GM11168 (cell line): Measurements from ENCODE around the gene ENTHD1.

Experiments
- in situ Hi-C: fragments of 300-500 bp; cut with MboI; formaldehyde crosslinking; loops from one replicate; pipeline ENCODE4 v1.12.0; 2022; ENCODE audit warnings: low sequenced_read_pairs; ENCODE audit not compliant: unreplicated experiment

ENTHD1 gene

GRCh38 chr22:39703091-39703490 lies 190.5 kb downstream of the ENTHD1 start:
- in situ Hi-C loops: no loop called here

DNA sequence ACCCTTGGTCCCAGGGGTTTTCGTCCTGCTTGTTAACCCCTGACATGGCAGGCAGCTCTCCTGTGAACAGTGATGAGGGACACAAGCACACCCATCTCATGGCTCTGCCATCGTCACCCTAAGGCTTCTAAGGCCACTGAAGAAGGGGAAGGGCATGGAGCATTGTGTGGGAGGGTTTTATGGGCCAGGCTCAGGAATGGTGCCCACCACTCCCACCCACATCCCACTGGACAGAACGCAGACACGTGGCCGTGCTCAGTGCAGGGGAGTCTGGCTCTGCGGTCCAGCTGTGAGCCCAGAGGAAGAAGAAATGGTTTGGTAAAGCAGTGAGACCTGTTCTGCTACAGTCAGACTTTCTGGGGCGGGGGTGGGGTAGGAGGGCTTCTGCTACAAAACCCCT lies 193.0 kb downstream of the ENTHD1 start:
- in situ Hi-C loops: no loop called here

- in situ Hi-C loops: no loop called here
These were observed 193.8 kb downstream of the ENTHD1 start for GRCh38 chr22:39699631-39700360.

DNA sequence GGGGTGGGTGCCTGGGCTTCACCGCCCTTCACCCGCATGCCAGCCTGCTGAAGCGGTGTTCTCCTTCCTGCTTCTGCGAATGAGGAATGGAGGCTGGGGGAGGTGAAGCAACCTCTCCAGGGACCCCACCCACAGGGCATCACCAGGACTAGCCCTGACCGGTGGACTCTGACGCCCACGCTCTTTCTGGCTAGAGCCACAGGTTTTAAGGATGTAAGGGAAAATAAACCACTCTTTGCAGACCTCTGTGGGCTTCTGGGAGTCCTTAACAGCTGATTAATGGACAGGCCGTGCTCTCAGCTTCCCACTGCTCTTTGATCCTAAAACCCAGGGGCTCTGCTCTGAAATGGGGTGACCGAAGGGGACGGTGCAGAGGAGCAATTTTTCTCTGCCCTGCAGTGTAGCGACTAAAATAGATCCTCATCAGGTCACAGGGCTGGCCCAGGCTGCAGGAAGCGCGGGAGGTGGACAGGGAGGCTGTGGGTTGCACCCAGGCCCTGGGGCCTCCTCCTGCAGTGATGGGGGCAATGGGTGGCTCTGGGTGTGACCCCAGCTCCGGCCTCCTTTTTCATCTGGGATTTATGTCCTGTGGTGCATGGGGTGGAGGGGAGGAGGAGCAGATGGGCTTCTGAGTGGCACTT lies 195.7 kb downstream of the ENTHD1 start:
- in situ Hi-C loops: no loop called here

DNA sequence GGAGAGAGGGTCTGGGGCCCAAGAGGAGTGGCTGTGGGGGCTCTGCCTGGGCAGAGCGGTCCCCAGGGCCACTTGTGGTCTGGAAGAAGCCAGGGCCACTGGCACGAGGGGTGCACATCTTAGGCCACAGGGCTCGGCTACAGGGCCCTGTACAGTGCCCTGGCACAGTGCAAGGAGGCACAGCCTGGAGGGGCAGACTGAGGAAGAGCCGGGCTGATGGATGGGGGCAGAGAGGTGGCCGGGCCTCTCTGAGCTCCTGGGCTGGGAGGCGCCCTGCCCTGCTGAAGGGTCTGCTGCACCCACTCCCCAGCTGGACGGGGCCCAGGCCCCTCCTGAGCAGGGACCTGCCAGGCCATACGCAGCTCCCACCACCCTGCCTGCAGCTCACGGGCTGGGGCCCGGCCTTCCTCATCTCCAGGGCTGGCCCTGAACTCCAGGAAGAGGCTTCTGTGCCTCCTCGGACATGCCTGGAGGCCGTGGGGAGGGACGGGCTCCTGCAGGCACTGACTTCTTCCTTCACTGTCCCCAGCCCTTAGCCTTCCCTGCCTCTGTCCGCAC lies 199.5 kb downstream of the ENTHD1 start:
- in situ Hi-C loops: no loop called here
